Bronchial epithelial cell (primary cell): ENCODE data around the gene B4GALT6. TPM values are rescaled to one million over a fixed set of nuclear protein-coding genes. Genes with fewer than 3 reads are reported as not detected.

Source experiments
- DNase-seq: peaks from one replicate; pipeline ENCODE4 v3.0.0-alpha.2; 2010; ENCODE audit warnings: low read depth
- FAIRE-seq: peaks from 2 replicates; lab custom pipeline; 2011; peaks lifted over from hg19 to GRCh38; lab: Jason Lieb, UNC
- H3K27me3 ChIP-seq: 2 replicates; pipeline ENCODE4 v1.5.1; 2011; ENCODE audit warnings: low read length; ENCODE audit not compliant: control insufficient read depth, insufficient read depth
- H3K36me3 ChIP-seq: 2 replicates; pipeline ENCODE4 v1.5.1; 2011; ENCODE audit warnings: low read length; ENCODE audit not compliant: control insufficient read depth, insufficient read depth
- H3K4me3 ChIP-seq: 2 replicates; pipeline ENCODE4 v1.5.1; 2011; ENCODE audit warnings: mild to moderate bottlenecking, low read depth, low read length, control low read depth
- CTCF ChIP-seq: IDR thresholded peaks from 2 replicates; pipeline ENCODE4 v1.5.1; 2011; ENCODE audit warnings: mild to moderate bottlenecking, moderate library complexity, low read length, control low read depth, inconsistent platforms; ENCODE audit not compliant: insufficient read depth, severe bottlenecking
- total RNA-seq: library from RNA; depleted of rRNA; stranded (reverse); fragments of >200 nt; gene quantifications from 2 replicates; pipeline ENCODE4 v1.2.1, GENCODE V29; 2014

Gene B4GALT6
- total RNA-seq, 1 donor from 2014 or later: 2.4 TPM

DNA sequence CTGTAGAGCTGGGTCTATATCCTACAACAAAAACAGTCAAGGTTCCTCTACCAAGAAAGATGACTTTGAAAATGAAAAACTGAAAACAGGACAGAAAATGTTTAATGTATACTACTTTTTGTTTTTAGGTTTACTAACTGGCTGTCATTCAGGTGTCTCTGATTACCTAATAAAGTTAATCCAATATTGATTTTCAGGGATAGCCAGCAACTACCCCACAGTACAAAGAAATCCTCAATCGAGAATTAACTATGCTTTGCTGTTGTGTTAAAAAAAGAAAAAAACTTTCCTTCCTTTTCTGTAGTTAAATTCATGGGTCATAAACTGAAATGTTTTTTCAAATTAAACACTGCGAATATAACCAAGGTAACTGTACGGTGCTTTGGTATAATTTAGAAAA lies 46.9 kb downstream of the B4GALT6 start:
- no peaks in the 10 kb centered on the region for H3K27me3 ChIP-seq
- no peak for FAIRE-seq
- no peak for TF ChIP-seq CTCF
- H3K36me3 ChIP-seq: no peaks in the 10 kb centered on the region
- H3K4me3 ChIP-seq: no peak overlapping the region
- DNase-seq: no peak

DNA sequence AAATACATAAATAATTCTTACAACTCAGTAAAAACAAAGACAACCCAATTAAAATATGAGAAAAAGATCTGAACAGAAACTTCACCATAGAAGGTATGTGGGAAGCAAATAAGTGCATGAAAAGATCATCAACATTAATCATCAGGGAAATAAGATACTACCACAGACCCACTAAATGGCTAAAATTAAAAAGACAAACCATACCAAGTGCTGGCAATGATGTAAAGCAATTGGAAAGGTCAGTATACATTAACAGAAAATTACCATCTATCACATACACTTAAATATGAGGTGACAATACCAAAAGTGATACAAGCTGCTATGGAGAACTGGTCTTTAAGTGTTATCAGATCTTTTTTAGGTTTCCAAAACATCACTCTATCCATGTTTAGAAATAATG lies 48.0 kb downstream of the B4GALT6 start:
- Histone ChIP-seq H3K36me3 (no peaks in the 10 kb centered on the region), H3K4me3 (no peak overlapping the region), H3K27me3 (no peaks in the 10 kb centered on the region)
- no peak for TF ChIP-seq CTCF
- DNase-seq (no peak), FAIRE-seq (no peak)

DNA sequence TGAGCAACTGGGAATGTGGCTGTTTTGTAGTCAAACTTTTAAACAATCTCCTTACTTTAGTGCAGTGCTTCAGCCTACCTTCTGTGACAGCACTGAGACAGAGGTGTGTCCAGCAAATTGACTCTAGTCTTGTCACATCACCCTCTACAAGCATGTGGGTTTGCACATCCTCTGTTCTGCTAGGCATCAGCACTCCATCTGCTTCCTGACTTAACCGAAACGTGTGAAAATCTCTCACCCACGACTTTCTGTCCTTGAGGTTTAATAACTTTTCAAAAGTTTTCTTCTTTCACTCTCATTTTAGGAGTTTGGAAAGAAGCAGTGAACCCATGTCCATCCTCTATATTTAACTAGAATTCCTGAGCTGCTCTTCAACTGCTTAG lies 50.1 kb downstream of the B4GALT6 start:
- FAIRE-seq (no peak), DNase-seq (no peak)
- TF ChIP-seq CTCF: no peak

GRCh38 chr18:31633392-31634330 lies 50.7 kb downstream of the B4GALT6 start:
- FAIRE-seq: no peak

More for the DNA sequence above, 50.1 kb downstream of the B4GALT6 start:
- Histone ChIP-seq H3K27me3 (no peaks in the 10 kb centered on the region), H3K36me3 (no peaks in the 10 kb centered on the region), H3K4me3 (no peak overlapping the region)

GRCh38 chr18:31632356-31632755 lies 52.0 kb downstream of the B4GALT6 start:
- Histone ChIP-seq H3K4me3 (no peak overlapping the region), H3K27me3 (no peaks in the 10 kb centered on the region), H3K36me3 (no peaks in the 10 kb centered on the region)
- FAIRE-seq (no peak), DNase-seq (no peak)
- TF ChIP-seq CTCF: no peak

More at GRCh38 chr18:31633392-31634330, 50.7 kb downstream of the B4GALT6 start:
- Histone ChIP-seq H3K4me3 (no peak overlapping the region), H3K27me3 (no peaks in the 10 kb centered on the region), H3K36me3 (no peaks in the 10 kb centered on the region)
- TF ChIP-seq CTCF: no peak
- DNase-seq: no peak
